Muscle of arm (tissue), 12 donors: Measurements from ENCODE around the gene ZFYVE21. TPM values are rescaled to one million over a fixed set of nuclear protein-coding genes. Genes with fewer than 3 reads are reported as not detected.
"Not testable (repeated sequence)": the region's sequence is repeated elsewhere in the genome, so short reads cannot be mapped to it uniquely, and the experiment has no call there.

Experiments used
- DNase-seq: peaks from one replicate; pipeline ENCODE4 v3.0.0-alpha.2; 2013
- polyA plus RNA-seq, 12 donors: library from polyadenylated mRNA; unstranded; fragments of 120-200 nt; gene quantifications; one replicate each; pipeline ENCODE4 v1.2.1, GENCODE V29; 2013; ENCODE audit not compliant: insufficient read length in 12 of 12

Gene ZFYVE21
- polyA plus RNA-seq, 12 donors, result 38.3 to 51.9 (median 40.6) TPM; not detected in 1

DNA sequence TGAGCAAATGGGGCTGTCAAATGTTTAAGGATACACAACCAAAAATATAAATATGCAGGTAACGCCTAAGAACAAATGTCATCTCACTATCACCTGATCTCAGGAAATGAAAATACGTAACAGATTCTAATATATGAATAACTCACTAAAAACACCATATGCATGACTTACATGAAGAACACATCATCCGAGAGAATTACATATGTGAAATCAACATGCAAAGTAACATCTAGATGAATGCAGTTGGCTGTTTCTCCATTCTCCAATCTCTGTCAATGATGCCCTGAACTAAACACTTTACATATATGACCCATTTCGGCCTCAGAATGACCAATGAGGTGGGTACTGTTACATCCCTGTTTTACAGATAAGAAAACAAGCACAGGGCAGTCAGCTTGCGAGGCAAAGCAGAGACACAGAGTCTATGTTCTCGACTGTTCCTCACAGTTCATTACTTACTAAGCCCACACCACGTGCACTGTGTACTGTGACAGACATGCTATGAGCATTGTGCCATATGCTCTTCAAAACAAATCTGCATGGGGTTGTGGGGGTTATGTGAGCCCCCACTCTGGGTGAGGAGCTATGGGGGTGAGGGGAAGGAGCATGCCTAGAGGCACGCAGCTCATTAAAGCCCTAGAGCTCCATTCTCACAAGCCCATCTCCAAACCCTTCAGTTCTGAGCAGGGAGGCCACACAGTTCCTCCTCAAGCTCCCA lies 42.6 kb downstream of the ZFYVE21 start:
- DNase-seq, result no peak

DNA sequence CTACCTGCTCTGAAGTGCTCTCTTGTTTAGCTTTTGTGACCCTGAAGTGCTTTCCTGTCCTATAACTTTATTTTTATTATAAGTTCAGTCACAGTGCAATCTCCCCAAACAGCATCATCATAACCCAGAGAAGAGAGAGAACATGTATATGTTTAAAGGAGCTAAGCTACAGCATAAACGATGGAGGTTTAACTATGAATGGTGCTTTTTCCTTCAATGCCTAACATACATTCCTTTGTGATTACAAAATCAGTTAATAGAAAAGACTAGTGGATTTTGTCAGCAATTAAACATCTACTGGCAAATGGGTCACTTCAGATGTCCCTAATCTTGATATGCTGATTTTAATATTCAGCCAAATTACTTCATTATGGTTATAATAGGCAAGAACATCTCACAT lies 46.4 kb downstream of the ZFYVE21 start:
- no peak for DNase-seq

DNA sequence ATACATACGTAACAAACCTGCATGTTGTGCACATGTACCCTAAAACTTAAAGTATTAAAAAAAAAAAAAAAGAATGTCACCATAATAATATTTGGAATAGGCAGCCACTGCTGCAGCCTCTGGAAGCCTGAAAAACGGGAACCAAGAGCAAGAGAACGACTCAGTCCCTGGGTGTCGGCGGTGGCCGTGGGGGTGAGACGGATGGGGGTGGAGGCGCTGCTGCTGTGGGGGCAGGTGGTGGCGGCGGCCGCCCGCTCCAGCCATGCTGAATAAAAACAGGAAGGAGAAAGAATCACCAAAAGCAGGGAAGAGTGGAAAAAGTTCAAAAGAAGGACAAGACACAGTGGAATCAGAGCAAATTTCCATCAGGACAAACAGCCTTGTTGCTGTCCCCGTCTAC lies 46.9 kb downstream of the ZFYVE21 start:
- no peak for DNase-seq

DNA sequence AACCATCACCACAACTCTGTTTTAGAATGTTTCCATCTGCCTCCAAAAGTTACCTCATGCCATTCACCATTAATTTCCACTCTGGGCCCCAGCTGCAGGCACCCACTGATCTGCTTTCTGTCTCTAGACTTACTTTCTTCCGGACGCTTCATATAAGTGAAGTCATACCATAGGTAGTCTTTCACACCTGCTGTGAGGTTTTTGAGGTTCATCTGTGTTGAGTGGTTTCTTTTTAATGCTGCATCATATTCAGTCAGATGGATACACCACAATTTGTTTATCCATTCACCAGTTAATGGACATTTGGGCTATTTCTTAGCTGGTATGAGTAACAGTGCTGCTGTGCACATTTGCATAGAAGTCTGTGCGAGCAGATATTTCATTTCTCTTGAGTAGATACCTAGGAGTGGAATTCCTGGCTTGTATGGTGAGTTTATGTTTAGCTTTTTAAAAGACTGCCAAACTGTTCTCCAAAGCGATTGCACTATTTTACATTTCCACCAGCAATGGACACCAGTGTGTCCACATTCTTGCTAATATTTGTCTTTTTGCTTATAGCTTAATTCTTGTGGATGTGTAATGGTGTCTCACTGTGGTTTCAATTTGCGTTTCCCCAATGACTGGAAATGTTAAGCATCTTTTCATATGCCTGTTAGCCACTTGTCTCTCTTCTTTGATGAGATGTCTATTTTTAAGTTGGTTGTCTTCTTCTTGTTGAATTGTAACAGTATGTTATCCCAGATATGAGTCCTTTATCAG lies 48.3 kb downstream of the ZFYVE21 start:
- no peak for DNase-seq

DNA sequence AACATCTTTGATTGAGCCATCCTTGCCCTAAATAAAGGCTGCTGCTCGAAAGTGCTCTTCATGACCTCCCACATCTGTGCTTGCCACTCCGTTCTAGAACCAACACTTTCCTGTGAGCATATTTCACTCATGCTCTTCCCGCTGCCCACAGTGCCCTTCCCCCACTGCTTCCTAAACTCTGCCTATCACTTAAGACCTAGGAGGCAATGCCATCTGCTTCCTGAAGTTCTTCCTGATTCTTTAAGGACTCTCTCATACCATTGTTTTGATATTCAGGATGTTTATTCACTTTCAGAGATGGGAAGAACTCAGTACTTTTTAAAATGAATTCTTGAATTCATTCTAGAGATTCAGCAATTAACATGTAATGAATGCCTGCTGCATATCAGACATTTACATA lies 49.9 kb downstream of the ZFYVE21 start:
- DNase-seq, result no peak

DNA sequence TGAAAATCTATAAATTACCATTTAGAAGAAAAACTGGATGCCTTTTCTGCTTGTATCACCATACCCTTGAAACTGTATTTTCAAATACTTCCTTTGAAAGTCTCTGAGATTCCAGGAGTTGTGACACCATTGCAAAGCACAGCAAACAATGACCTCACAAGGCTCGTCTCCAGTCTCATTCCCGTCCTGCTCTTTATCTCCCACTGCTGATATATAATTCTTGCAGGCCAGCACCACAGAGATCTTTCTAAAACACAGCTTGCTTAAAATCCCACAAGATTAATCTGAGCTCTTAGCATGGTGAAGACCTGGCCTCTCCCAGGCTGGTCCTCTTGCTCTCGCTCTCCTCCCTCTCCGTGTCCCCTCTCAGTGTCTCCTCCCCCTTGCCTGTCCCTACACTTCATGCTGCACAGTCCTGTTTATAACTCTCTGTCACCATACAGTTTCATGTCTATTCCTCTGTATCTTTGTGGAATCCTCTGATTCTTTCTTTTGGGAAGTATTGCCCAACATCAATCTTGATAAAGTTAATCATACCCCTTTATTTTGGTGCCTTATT lies 51.8 kb downstream of the ZFYVE21 start:
- no peak for DNase-seq

DNA sequence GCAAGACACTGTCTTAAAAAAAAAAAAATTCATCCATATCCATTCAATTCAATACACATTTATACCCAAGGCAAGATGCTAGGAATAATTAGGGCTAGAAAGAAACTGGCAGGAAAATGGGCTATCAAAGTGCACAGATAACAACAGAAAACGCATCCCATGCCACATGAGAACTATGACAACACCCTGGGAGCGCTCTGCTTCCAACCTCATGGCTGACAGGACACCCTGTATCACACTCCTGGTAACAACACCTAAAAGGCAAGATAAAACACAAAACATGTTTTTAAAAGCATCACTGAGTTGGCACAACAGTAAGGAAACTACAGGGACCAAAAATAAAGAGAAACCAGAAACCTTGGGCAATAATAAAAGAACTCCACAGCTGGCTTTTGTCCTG lies 54.9 kb downstream of the ZFYVE21 start:
- no peak for DNase-seq

DNA sequence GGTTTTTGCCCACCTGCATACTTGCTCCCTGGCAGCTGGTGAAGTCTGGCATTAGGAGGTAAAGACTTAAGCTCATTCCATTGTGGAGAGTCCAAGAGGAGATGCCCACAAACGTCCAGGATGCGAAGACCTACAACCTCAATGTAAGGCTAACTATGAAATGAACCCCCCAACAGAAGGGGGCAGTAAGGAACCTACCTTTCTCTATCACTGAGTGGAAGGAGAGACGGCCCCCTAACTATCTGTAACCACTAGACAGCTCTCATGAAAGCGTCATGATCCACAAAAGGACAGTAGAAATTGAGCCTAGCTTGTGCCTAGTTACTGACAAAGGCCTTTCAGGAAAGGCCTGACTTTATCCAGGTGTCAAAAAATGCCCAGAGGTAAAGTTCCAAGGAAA lies 55.3 kb downstream of the ZFYVE21 start:
- no peak for DNase-seq

DNA sequence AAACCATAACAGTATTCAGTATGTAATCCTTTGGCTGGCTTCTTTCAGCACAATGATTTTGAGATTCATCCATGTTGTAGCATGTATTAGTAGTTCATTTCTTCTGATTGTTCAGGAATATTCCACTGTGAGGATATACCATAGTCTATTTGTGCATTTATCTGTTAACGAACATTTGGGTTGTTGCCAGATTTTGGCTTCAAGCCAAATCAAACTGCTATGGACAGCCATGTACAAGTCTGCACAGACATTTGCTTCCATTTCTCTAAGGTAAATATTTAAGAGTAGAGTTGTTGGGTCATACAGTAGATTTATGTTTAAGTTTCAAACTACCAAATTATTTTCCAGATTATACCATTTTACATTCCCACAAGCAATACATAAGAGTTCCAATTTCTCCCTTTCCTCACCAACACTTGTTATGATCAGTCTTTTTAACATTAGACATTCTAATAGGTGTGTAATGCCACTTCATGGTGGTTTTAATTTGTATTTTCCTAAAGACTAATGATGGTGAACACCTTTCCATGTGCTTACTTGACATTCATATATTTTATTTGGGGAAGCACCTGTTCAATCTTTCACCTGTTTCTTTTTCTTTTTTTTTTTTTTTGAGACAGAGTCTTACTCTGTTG lies 56.6 kb downstream of the ZFYVE21 start:
- no peak for DNase-seq

DNA sequence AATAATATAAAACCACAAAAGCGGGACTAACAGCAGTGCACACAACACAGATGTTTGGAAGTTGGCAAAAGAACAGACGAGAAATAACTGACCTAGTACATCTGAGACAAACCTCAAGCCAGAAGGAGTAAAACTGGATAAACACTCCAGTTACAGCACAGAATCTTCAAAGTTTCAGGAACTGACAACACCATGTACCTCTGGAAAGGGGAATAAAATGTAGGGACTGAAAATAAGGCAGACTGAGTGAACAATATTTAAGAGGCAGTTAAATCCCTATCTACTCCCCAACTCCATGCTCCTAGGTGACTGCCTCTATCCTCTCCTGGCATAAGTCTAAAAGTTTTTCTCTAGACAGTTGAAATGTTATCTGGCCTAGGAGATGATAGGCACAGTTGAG lies 57.9 kb downstream of the ZFYVE21 start:
- DNase-seq, result no peak

DNA sequence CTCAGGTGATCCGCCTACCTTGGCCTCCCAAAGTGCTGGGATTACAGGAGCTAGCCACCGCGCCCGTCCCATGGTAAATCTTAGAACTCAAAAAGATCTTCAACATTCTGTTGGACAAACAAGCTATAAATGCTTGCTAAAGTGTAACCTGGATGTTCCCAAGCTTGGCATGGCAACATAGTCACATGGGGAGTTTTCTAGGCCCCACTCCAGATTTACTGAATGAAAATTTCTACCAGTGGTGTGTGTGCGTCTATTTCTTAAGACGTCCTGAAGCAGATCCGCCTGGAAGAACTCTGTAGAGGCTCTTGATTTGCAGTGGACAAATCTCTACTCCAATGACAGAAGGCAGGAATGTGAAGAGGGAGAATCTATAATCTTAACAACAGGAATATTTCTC lies 59.9 kb downstream of the ZFYVE21 start:
- no peak for DNase-seq

DNA sequence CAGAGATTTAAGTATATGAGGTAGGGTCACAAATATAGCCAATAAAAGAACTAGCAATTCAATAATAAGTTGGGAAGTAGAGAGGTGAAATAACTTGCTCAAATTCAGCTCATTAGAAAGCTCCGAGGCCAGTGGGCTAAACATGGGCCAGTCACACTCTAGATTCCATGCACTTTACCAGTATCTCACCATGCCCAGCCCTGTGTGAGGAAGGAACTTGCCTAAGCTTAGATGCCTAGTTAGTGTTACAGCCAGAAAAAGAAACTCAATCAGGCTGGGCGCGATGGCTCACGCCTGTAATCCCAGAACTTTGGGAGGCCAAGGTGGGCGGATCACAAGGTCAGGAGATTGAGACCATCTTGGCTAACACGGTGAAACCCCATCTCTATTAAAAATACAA lies 60.7 kb downstream of the ZFYVE21 start:
- DNase-seq, result not testable (repeated sequence)

DNA sequence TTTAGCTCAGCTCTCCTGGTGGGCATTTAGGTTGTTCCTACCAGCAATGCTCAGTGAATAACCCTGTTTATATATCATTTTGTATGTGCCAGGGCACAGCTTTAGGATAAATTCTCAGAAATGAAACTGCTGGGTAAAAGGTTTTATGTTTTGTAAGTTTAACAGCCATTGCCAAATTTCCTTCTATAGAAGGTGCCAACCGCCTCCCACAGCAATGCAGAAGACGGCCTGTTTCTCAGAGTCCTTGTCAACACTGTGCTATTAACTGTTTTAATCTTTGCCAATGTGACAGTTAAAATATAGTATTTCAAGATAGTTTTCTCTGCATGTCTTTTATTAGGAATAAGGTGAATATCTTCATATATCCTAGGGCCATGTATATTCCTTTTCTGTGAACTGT lies 66.8 kb downstream of the ZFYVE21 start:
- DNase-seq, result no peak

Other genes with a start within 250 kb of the ZFYVE21 start
- gene CKB, start 193.0 kb upstream of the ZFYVE21 start, polyA plus RNA-seq, result 100 to 1,000 TPM in 11 of 12 donors, not detected in 1; 146 to 849 (median 173) TPM
- 10 to 100 TPM in 1 of 12 donors, 1 to 10 TPM in 10, not detected in 1; 5.2 to 11.6 (median 5.9) TPM for gene TRMT61A, start 186.6 kb upstream of the ZFYVE21 start, polyA plus RNA-seq
- gene BAG5, start 153.2 kb upstream of the ZFYVE21 start, polyA plus RNA-seq, result 10 to 100 TPM in 11 of 12 donors, not detected in 1; 19.7 to 25.5 (median 23.0) TPM
- gene COA8, start 152.8 kb upstream of the ZFYVE21 start, polyA plus RNA-seq, result 10 to 100 TPM in 11 of 12 donors, not detected in 1; 35.9 to 76.5 (median 53.0) TPM
- 100 to 1,000 TPM in 5 of 12 donors, 10 to 100 TPM in 6, not detected in 1; 80.0 to 131 (median 99.1) TPM for gene KLC1, start 86.6 kb upstream of the ZFYVE21 start, polyA plus RNA-seq
- gene XRCC3, start 359 bp upstream of the ZFYVE21 start, polyA plus RNA-seq, result 10 to 100 TPM in 2 of 12 donors, 1 to 10 TPM in 9, not detected in 1; 5.2 to 15.9 (median 8.1) TPM
- gene PPP1R13B, start 131.8 kb downstream of the ZFYVE21 start, polyA plus RNA-seq, result 10 to 100 TPM in 7 of 12 donors, 1 to 10 TPM in 4, not detected in 1; 8.4 to 36.2 (median 11.4) TPM
- gene TDRD9, start 212.6 kb downstream of the ZFYVE21 start, polyA plus RNA-seq, result 1 to 10 TPM in 2 of 12 donors, under 1 TPM in 8, not detected in 2; 0.21 to 2.0 (median 0.52) TPM
- gene RD3L, start 226.7 kb downstream of the ZFYVE21 start, polyA plus RNA-seq, result not detected